Gastrocnemius medialis (tissue), 4 donors: Measurements from ENCODE around the gene ZNF850.

ENCODE experiments used
- CTCF ChIP-seq, 5 experiments: fragments of 450-650 bp in 3 of 5; fragments of 200-600 bp in 2 of 5; sonication (generic) in 2 of 5; IDR thresholded peaks in 4 of 5; conservative IDR thresholded peaks in 1 of 5; 1 replicate in 4 of 5; 2 replicates in 1 of 5; pipeline ENCODE4 v1.5.1; 2016 to 2019; ENCODE audit warnings: antibody characterized with exemption in 5 of 5, mild to moderate bottlenecking in 3 of 5, moderate library complexity in 3 of 5
- POLR2A ChIP-seq, 2 donors: fragments of 450-650 bp; IDR thresholded peaks; one replicate each; pipeline ENCODE4 v1.6.1; 2017; ENCODE audit warnings: antibody characterized with exemption in 2 of 2, mild to moderate bottlenecking in 2 of 2, moderate library complexity in 2 of 2

GRCh38 chr19:36707134-36707533 lies 65.5 kb downstream of the ZNF850 start:
- TF ChIP-seq CTCF (IDR thresholded peaks at IDR 0.05 in 4 of 5, conservative IDR thresholded peaks at IDR 0.05 in 1 of 5) (no peak), POLR2A (IDR thresholded peaks at IDR 0.05) (no peak)
